IMR-90 (cell line): Measurements from ENCODE around the gene ARHGEF16.

ENCODE experiments used
- FOS ChIP-seq: fragments of 150-350 bp; IDR thresholded peaks from 2 replicates; pipeline ENCODE4 v1.6.1; 2016; ENCODE audit warnings: low read depth, low read length
- MAFK ChIP-seq: IDR thresholded peaks from 2 replicates; pipeline ENCODE4 v1.6.1; 2012; ENCODE audit warnings: low read depth, low read length, improper control_type of control experiment
- POLR2A ChIP-seq: IDR thresholded peaks from 2 replicates; pipeline ENCODE4 v1.6.1; 2012; ENCODE audit warnings: mild to moderate bottlenecking, low read depth, low read length
- RAD21 ChIP-seq: IDR thresholded peaks from 2 replicates; pipeline ENCODE4 v1.6.1; 2012; ENCODE audit warnings: low read length, improper control_type of control experiment
- RCOR1 ChIP-seq: IDR thresholded peaks from 2 replicates; pipeline ENCODE4 v1.6.1; 2012; ENCODE audit warnings: mild to moderate bottlenecking, low read length, improper control_type of control experiment; ENCODE audit not compliant: insufficient replicate concordance
- TF ChIP-seq, protein P1 (sequence below): conservative IDR thresholded peaks from 2 replicates; pipeline ENCODE4 v1.5.1; 2012; ENCODE audit warnings: mild to moderate bottlenecking, low read depth, low read length, improper control_type of control experiment

DNA sequence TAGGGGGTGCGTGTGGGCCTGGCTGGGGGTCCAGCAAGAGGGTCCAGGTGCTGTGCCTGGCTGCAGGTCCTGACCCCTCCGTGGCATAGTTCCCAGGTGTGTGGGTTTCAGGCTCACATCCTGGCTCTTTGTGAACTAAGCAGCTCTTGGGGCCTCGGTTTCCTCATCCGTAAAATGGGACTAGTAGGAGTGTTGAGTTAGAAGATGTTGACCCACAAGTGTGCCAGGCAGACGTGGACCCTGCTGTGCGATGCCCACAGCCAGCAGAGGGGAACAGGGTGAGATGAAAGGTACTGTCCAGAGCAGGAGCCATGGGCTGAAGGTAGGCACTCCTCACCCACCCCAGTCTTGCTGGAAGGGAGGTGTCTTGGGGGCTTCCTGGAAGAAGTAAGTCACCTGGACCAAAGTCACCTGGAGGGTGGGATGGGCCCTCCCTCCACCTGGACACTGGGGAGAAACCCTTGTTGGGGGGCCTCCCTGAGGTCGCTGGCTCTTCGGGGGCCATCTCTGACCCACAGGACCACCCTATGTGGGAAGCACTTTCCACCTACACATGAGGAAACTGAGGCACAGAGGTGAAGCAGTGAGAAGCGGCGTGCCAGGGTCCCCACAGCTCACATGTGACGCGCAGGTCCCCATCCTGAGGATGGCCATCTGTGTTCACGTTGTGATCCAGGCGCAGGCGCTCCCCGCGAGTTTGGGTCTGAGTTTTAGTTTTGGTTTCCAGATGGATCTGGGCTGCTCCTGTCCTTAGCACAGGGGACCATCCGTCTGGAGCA lies 1.4 kb downstream of the ARHGEF16 start:
- TF ChIP-seq, protein P1, sequence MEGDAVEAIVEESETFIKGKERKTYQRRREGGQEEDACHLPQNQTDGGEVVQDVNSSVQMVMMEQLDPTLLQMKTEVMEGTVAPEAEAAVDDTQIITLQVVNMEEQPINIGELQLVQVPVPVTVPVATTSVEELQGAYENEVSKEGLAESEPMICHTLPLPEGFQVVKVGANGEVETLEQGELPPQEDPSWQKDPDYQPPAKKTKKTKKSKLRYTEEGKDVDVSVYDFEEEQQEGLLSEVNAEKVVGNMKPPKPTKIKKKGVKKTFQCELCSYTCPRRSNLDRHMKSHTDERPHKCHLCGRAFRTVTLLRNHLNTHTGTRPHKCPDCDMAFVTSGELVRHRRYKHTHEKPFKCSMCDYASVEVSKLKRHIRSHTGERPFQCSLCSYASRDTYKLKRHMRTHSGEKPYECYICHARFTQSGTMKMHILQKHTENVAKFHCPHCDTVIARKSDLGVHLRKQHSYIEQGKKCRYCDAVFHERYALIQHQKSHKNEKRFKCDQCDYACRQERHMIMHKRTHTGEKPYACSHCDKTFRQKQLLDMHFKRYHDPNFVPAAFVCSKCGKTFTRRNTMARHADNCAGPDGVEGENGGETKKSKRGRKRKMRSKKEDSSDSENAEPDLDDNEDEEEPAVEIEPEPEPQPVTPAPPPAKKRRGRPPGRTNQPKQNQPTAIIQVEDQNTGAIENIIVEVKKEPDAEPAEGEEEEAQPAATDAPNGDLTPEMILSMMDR, result no peak
- TF ChIP-seq RCOR1 (no peak), FOS (no peak), MAFK (no peak), POLR2A (no peak), RAD21 (no peak)
